HepG2 (cell line): ENCODE data around the gene ZNF524. TPM values are rescaled to one million over a fixed set of nuclear protein-coding genes. Genes with fewer than 3 reads are reported as not detected.

ENCODE experiments used
- FIP1L1 ChIP-seq: fragments of 200-400 bp; formaldehyde crosslinking; IDR thresholded peaks from 2 replicates; pipeline ENCODE4 v1.6.1; 2018; ENCODE audit warnings: low read depth, mild to moderate bottlenecking, low read length, moderate library complexity, borderline replicate concordance; ENCODE audit not compliant: insufficient read depth
- IRX3 ChIP-seq: sonication (generic); formaldehyde crosslinking; IDR thresholded peaks from 2 replicates; pipeline ENCODE4 v1.8.1; 2023; ENCODE audit warnings: mild to moderate bottlenecking, low read depth, missing genetic modification reagents, borderline replicate concordance
- NCOA2 ChIP-seq: sonication (generic); formaldehyde crosslinking; IDR thresholded peaks from 2 replicates; pipeline ENCODE4 v1.8.0; 2022; ENCODE audit warnings: inconsistent platforms
- NFKBIZ ChIP-seq: IDR thresholded peaks from 2 replicates; pipeline ENCODE4 v1.6.1; 2018; ENCODE audit warnings: missing genetic modification reagents, missing compliant biosample characterization
- POLR2A ChIP-seq, 2 experiments: IDR thresholded peaks; 2 replicates each; pipeline ENCODE4 v1.6.1; 2011; ENCODE audit warnings: low read depth in 2 of 2, low read length in 2 of 2, mild to moderate bottlenecking in 1 of 2, moderate library complexity in 1 of 2; ENCODE audit not compliant: insufficient read depth in 1 of 2
- PRPF4 ChIP-seq: fragments of 200-400 bp; formaldehyde crosslinking; IDR thresholded peaks from 2 replicates; pipeline ENCODE4 v1.6.1; 2016; ENCODE audit warnings: low read length, low read depth; ENCODE audit not compliant: poor library complexity, severe bottlenecking
- RFX3 ChIP-seq: IDR thresholded peaks from 2 replicates; pipeline ENCODE4 v1.6.1; 2016; ENCODE audit warnings: missing biosample characterization, missing genetic modification reagents
- SIN3A ChIP-seq: IDR thresholded peaks from 2 replicates; pipeline ENCODE4 v1.6.1; 2011; ENCODE audit warnings: low read depth, mild to moderate bottlenecking, control low read depth, low read length, borderline replicate concordance
- TGIF2 ChIP-seq: IDR thresholded peaks from 2 replicates; pipeline ENCODE4 v1.6.1; 2016; ENCODE audit warnings: control low read depth, missing compliant biosample characterization
- YEATS4 ChIP-seq: sonication (generic); formaldehyde crosslinking; IDR thresholded peaks from 2 replicates; pipeline ENCODE4 v1.4.0; 2020; ENCODE audit warnings: missing genetic modification reagents, borderline replicate concordance
- ZNF333 ChIP-seq: sonication (generic); formaldehyde crosslinking; IDR thresholded peaks from 2 replicates; pipeline ENCODE4 v1.4.0; 2020; ENCODE audit warnings: mild to moderate bottlenecking, missing genetic modification reagents, borderline replicate concordance
- ZNF556 ChIP-seq: sonication (generic); formaldehyde crosslinking; IDR thresholded peaks from 2 replicates; pipeline ENCODE4 v1.4.0; 2020; ENCODE audit warnings: mild to moderate bottlenecking, missing genetic modification reagents, borderline replicate concordance
- ZNF782 ChIP-seq: sonication (generic); formaldehyde crosslinking; IDR thresholded peaks from 2 replicates; pipeline ENCODE4 v1.4.0; 2020; ENCODE audit warnings: missing genetic modification reagents, mild to moderate bottlenecking, borderline replicate concordance
- polyA plus RNA-seq, 8 experiments: library from polyadenylated mRNA; depleted of rRNA in 3 of 8; stranded (reverse) in 7 of 8; unstranded in 1 of 8; fragments of >200 nt; fragmentation: Illumina TruSeq in 4 of 8; extraction: Trizol in 4 of 8; gene quantifications; 2 replicates each; pipeline versions ENCODE4 v1.2.1 to v1.2.3, GENCODE V29; 2011 to 2016; ENCODE audit warnings: low read depth in 4 of 8, missing spikeins in 1 of 8, mixed read lengths in 1 of 8; ENCODE audit not compliant: insufficient read depth in 1 of 8
- total RNA-seq, 5 experiments: library from RNA; depleted of rRNA; stranded (reverse); fragments of >200 nt; fragmentation: Illumina TruSeq; extraction: Trizol; gene quantifications; 2 replicates each; pipeline ENCODE4 v1.2.3, GENCODE V29; 2016; ENCODE audit warnings: low read depth in 1 of 5
- TF ChIP-seq, protein P1 (sequence below): sonication (generic); formaldehyde crosslinking; IDR thresholded peaks from 2 replicates; pipeline ENCODE4 v1.8.1; 2022; ENCODE audit warnings: mild to moderate bottlenecking, missing genetic modification reagents
- TF ChIP-seq, protein P2 (sequence below): sonication (generic); formaldehyde crosslinking; IDR thresholded peaks from 2 replicates; pipeline ENCODE4 v1.5.0; 2020; ENCODE audit warnings: mild to moderate bottlenecking, low read depth, missing genetic modification reagents, borderline replicate concordance
- TF ChIP-seq, protein P3 (sequence below): sonication (generic); formaldehyde crosslinking; IDR thresholded peaks from 2 replicates; pipeline ENCODE4 v1.4.0; 2020; ENCODE audit warnings: missing genetic modification reagents; ENCODE audit errors: not compliant biosample characterization
- TF ChIP-seq, protein P4 (sequence below): sonication (generic); formaldehyde crosslinking; IDR thresholded peaks from 2 replicates; pipeline ENCODE4 v1.4.0; 2020; ENCODE audit warnings: mild to moderate bottlenecking, missing genetic modification reagents

Gene ZNF524
- total and polyA plus RNA-seq, 2 of the 13 experiments (the other 11 are each of a cell fraction or from before 2014, with no cell fraction given) = 3.2 to 4.6 TPM

DNA sequence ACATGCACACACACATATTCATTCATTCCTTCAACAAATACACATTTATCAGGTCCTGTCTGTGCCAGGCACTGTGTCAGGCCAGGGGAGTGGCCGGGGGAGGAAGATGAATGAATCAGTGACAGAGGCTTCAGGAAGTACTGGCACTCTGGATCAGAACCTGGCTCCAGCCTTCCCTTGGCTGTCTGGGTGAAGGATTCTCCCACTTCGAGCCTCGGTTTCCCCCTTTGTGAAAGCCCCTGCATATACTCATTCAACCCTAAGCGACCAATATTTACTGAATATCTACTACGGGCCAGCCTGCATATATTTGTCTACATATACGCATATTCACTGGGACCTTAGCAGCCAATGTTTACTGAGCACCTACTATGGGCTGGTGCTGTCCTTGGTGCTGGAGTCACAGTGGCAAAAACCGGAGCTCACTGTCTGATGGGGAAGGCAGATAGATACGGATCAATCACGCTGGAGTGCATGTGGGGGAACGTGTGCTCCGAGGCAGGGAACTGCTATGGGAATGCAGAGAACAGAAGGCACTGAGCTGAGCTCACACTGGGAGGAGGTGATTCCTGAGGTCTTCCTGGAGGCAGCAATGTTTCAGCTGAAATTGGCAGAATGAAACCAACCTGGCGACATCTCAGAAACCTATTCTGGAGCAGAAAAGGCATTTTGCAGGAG lies 18.8 kb upstream of the ZNF524 start (continued):
- peak; percentile 90; the same call in 1 of the 2 replicates for TF ChIP-seq SIN3A
- TF ChIP-seq ZNF782 (CRISPR knock-in tag) = peak; percentile 33; the same call in 1 of the 2 replicates
- 0 out of 2 replicates have a peak, but pooled peaks have one; percentile 10 for TF ChIP-seq TGIF2 (CRISPR knock-in tag)
- no peak for TF ChIP-seq POLR2A (IDR thresholded peaks at IDR 0.05; ENCODE audit: insufficient read depth in 1 of 2, low read depth in 2 of 2, low read length in 2 of 2)
- TF ChIP-seq PRPF4 = no peak
- no peak for TF ChIP-seq FIP1L1
- TF ChIP-seq NCOA2 (CRISPR knock-in tag) = peak; percentile 36
- TF ChIP-seq, protein P1, sequence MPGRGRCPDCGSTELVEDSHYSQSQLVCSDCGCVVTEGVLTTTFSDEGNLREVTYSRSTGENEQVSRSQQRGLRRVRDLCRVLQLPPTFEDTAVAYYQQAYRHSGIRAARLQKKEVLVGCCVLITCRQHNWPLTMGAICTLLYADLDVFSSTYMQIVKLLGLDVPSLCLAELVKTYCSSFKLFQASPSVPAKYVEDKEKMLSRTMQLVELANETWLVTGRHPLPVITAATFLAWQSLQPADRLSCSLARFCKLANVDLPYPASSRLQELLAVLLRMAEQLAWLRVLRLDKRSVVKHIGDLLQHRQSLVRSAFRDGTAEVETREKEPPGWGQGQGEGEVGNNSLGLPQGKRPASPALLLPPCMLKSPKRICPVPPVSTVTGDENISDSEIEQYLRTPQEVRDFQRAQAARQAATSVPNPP (CRISPR knock-in tag) = no peak
- TF ChIP-seq ZNF333 = no peak; the same call in 1 of the 2 replicates
- no peak for TF ChIP-seq NFKBIZ (CRISPR knock-in tag)
- TF ChIP-seq ZNF556 (CRISPR knock-in tag) = no peak
- TF ChIP-seq, protein P2, sequence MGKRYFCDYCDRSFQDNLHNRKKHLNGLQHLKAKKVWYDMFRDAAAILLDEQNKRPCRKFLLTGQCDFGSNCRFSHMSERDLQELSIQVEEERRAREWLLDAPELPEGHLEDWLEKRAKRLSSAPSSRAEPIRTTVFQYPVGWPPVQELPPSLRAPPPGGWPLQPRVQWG (CRISPR knock-in tag) = no peak
- TF ChIP-seq IRX3 (CRISPR knock-in tag) = no peak
- no peak for TF ChIP-seq RFX3
- TF ChIP-seq, protein P3, sequence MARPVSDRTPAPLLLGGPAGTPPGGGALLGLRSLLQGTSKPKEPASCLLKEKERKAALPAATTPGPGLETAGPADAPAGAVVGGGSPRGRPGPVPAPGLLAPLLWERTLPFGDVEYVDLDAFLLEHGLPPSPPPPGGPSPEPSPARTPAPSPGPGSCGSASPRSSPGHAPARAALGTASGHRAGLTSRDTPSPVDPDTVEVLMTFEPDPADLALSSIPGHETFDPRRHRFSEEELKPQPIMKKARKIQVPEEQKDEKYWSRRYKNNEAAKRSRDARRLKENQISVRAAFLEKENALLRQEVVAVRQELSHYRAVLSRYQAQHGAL = no peak
- TF ChIP-seq, protein P4, sequence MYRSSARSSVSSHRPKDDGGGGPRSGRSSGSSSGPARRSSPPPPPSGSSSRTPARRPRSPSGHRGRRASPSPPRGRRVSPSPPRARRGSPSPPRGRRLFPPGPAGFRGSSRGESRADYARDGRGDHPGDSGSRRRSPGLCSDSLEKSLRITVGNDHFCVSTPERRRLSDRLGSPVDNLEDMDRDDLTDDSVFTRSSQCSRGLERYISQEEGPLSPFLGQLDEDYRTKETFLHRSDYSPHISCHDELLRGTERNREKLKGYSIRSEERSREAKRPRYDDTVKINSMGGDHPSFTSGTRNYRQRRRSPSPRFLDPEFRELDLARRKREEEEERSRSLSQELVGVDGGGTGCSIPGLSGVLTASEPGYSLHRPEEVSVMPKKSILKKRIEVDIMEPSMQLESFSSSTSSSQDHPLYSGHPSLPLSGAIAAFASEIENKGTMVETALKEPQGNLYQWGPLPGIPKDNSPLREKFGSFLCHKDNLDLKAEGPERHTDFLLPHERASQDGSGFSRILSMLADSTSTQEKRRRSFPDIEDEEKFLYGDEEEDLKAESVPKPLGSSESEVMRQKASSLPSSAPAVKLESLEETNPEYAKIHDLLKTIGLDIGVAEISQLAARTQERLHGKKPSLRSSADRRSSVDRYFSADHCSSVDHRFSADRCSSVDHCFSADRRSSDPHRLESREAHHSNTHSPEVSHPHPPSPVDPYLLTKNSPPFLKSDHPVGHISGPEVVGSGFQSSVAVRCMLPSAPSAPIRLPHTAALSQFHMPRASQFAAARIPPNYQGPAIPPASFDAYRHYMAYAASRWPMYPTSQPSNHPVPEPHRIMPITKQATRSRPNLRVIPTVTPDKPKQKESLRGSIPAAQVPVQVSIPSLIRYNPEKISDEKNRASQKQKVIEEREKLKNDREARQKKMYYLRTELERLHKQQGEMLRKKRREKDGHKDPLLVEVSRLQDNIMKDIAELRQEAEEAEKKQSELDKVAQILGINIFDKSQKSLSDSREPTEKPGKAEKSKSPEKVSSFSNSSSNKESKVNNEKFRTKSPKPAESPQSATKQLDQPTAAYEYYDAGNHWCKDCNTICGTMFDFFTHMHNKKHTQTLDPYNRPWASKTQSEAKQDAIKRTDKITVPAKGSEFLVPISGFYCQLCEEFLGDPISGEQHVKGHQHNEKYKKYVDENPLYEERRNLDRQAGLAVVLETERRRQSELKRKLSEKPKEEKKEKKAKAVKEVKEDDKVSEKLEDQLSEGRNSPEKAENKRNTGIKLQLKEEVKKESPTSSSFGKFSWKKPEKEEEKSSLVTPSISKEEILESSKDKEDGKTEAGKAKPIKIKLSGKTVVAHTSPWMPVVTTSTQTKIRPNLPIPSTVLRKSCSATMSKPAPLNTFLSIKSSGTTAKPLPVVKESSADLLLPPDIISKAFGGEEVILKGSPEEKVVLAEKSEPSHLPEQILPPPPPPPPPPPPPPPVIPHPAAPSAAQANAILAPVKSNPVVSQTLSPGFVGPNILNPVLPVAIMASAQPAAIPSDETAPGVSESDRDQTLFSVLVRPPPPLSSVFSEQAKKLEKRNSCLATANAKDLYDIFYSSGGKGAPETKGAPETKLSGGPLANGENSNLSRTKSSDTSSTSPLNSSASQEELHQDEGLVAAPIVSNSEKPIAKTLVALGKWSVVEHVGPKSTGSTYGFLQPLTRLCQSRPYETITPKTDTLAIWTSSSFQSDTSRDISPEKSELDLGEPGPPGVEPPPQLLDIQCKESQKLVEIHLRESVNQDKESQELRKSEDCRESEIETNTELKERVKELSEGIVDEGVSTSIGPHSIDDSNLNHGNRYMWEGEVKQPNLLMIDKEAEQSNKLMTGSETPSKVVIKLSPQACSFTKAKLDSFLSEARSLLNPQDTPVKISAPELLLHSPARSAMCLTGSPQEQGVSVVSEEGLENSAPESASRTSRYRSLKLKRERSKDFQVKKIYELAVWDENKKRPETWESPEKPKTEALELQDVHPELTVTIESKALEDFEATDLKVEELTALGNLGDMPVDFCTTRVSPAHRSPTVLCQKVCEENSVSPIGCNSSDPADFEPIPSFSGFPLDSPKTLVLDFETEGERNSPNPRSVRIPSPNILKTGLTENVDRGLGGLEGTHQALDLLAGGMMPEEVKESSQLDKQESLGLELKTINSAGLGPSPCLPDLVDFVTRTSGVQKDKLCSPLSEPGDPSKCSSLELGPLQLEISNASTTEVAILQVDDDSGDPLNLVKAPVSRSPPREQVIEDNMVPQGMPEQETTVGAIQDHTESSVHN (CRISPR knock-in tag) = no peak
- peak; percentile 11; the same call in 1 of the 2 replicates for TF ChIP-seq YEATS4 (CRISPR knock-in tag)
